OCI-LY3 (cell line): ENCODE data around the gene GGT1.
"Not testable (repeated sequence)": the region's sequence is repeated elsewhere in the genome, so short reads cannot be mapped to it uniquely, and the experiment has no call there.

Experiments used
- EZH2phosphoT487 ChIP-seq: fragments of 200-600 bp; shearing (Covaris generic); IDR thresholded peaks from 2 replicates; pipeline ENCODE4 v1.6.1; 2018; ENCODE audit warnings: antibody characterized with exemption, mixed run types, low read depth
- TF ChIP-seq, protein P1 (sequence below): fragments of 200-600, 300-600 bp; sonication (generic); IDR thresholded peaks from 2 replicates; pipeline ENCODE4 v1.5.1; 2014; ENCODE audit warnings: antibody characterized with exemption, low read length, low read depth

GRCh38 chr22:24622596-24622995 lies 19.6 kb downstream of the GGT1 start:
- TF ChIP-seq, protein P1, sequence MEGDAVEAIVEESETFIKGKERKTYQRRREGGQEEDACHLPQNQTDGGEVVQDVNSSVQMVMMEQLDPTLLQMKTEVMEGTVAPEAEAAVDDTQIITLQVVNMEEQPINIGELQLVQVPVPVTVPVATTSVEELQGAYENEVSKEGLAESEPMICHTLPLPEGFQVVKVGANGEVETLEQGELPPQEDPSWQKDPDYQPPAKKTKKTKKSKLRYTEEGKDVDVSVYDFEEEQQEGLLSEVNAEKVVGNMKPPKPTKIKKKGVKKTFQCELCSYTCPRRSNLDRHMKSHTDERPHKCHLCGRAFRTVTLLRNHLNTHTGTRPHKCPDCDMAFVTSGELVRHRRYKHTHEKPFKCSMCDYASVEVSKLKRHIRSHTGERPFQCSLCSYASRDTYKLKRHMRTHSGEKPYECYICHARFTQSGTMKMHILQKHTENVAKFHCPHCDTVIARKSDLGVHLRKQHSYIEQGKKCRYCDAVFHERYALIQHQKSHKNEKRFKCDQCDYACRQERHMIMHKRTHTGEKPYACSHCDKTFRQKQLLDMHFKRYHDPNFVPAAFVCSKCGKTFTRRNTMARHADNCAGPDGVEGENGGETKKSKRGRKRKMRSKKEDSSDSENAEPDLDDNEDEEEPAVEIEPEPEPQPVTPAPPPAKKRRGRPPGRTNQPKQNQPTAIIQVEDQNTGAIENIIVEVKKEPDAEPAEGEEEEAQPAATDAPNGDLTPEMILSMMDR, result not testable (repeated sequence)
- TF ChIP-seq EZH2phosphoT487, result not testable (repeated sequence)
